ENCODE data around the gene MRPL51. TPM values are rescaled to one million over a fixed set of nuclear protein-coding genes. Genes with fewer than 3 reads are reported as not detected.

MRPL51 gene
- total RNA-seq, 2 donors from 2014 or later, result 40.6 to 51.7 TPM

DNA sequence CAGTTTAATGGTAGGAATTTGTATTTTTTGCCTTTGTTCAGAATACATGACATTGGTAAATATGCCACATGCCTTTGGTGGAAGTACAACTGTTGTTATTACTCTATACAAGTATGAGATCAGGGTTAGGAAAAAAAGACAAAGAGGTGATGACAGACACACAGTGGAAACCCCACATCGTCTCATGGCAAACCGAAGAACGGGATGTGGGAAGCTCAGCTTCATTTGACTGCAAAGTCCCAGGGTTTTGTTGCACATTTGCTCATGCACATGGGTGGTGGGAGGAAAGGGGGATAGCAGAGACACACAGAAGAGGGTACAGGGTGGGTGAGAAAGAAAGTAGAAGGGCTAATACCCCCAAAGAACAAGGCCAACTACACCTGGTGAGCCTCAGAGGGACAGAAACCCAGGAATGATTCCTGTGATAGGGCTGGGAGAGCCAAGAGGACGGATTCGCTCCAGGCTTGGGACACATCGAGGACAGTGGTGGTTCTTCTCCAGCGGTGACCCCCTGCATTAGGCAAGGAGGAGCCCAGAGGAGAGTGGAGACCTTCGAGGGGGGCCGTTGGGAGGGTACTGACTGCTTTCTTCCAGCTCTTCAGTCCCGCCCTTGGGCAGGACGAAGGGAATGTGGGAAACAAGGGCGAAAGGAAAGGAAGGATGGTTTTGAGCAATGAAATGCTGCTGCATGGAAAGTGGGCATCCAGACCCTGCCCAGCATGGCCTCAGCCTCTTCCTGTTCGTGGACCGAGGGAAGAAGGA is 30.6 kb downstream of the MRPL51 start:
- DNase-seq (ENCODE audit: low spot score) (no peak), ATAC-seq (ENCODE audit: insufficient number of reproducible peaks, low FRiP score, low read depth) (no peak)
- Histone ChIP-seq H3K4me1 (ENCODE audit: control insufficient read depth in 1 of 2, low read depth in 2 of 2) (peaks cover 0 to 14% of the 10 kb centered on the region in 2 donors), H3K36me3 (peaks cover 61% of the 10 kb centered on the region), H3K27ac (peak overlapping the region in 1 of 2 donors; percentile 27), H3K9me3 (no peaks in the 10 kb centered on the region), H3K4me3 (no peak overlapping the region), H3K27me3 (replicated peaks; ENCODE audit: insufficient read depth) (no peaks in the 10 kb centered on the region)
- TF ChIP-seq, protein P1, sequence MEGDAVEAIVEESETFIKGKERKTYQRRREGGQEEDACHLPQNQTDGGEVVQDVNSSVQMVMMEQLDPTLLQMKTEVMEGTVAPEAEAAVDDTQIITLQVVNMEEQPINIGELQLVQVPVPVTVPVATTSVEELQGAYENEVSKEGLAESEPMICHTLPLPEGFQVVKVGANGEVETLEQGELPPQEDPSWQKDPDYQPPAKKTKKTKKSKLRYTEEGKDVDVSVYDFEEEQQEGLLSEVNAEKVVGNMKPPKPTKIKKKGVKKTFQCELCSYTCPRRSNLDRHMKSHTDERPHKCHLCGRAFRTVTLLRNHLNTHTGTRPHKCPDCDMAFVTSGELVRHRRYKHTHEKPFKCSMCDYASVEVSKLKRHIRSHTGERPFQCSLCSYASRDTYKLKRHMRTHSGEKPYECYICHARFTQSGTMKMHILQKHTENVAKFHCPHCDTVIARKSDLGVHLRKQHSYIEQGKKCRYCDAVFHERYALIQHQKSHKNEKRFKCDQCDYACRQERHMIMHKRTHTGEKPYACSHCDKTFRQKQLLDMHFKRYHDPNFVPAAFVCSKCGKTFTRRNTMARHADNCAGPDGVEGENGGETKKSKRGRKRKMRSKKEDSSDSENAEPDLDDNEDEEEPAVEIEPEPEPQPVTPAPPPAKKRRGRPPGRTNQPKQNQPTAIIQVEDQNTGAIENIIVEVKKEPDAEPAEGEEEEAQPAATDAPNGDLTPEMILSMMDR (IDR thresholded peaks at IDR 0.05), result no peak

DNA sequence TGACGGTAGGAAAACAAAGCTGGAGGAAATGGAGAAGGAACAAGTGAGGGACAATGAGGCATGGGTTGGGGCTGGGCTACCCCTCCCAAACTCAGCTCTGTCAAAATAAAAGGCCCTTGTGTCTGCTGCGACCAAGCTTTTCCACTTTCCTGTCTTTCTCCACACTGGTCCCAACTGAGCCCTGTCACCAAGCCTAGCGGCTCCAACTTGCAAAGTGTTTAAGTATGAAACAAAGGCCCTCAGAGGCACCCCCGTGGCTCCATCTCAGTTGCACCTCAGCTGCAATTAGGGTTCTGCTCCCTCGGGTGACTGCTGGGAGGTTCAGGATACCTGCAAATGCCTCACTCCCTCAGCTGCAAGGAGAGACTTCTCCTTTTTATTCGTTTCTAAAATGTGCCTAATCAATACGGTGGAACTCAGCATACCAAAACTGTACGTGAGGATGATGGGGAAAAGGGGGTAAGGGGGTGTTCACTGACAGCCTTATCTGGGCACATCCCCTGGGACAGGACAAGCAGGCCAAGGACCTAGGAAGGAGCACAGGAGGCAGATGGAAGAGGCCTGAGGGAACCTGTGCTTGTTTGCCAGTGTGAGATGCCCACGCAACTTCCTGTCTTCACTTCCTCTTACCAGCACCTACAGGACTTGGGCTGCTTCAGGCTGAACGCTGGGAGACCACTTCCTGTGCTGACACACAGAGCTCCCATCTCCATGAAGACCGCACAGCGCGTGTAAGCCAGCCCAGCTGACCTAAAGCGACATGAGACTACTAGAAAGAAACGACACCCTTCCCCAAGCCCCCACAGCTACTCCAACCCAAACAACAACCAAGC is 31.4 kb downstream of the MRPL51 start:
- ATAC-seq (ENCODE audit: insufficient number of reproducible peaks, low FRiP score, low read depth) (no peak), DNase-seq (ENCODE audit: low spot score) (no peak)
- Histone ChIP-seq H3K4me3 (no peak overlapping the region), H3K27ac (peak overlapping the region in 1 of 2 donors; percentile 32), H3K27me3 (replicated peaks; ENCODE audit: insufficient read depth) (no peaks in the 10 kb centered on the region), H3K36me3 (peaks cover 68% of the 10 kb centered on the region), H3K4me1 (ENCODE audit: control insufficient read depth in 1 of 2, low read depth in 2 of 2) (peaks cover 0 to 14% of the 10 kb centered on the region in 2 donors), H3K9me3 (no peaks in the 10 kb centered on the region)
- TF ChIP-seq, protein P1 (IDR thresholded peaks at IDR 0.05), result no peak

DNA sequence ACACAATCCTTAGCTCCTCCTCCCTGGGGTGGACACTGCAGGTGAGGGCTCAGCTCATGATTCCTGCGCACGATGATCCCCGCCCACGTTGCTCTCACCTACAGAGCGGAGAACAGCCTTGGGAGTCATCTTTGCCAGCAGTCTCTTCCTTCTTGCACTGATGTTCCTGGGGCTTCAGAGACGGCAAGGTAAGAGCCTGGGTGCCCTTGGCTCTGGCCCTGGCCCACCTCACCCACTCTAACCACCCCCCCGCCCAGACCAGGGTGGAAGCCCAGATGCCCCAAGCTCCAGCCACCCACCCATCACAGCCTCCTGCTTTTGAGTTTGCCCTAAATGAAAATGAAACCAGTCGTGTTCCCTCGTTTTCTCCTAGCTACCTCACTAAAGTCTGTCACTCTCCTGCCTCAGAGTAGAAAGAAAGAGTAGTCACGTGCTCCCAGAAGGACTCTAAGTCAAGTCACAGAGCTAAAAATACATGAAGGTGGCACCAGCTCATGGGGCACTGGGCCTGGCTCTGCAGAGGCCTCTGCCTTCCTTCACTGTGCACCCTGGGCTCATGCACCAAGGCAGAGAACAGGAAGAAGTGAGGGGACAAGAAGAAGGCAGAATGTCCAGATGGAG is 32.2 kb downstream of the MRPL51 start:
- H3K36me3 ChIP-seq, result peaks cover 70% of the 10 kb centered on the region
- no peaks in the 10 kb centered on the region for H3K9me3 ChIP-seq
- TF ChIP-seq, protein P1 (IDR thresholded peaks at IDR 0.05), result no peak
- H3K27me3 ChIP-seq (replicated peaks; ENCODE audit: insufficient read depth), result no peaks in the 10 kb centered on the region
- peaks cover 0 to 14% of the 10 kb centered on the region in 2 donors for H3K4me1 ChIP-seq (ENCODE audit: control insufficient read depth in 1 of 2, low read depth in 2 of 2)
- H3K4me3 ChIP-seq, result no peak overlapping the region
- DNase-seq (ENCODE audit: low spot score), result no peak
- H3K27ac ChIP-seq, result peak overlapping the region; percentile 32 to 38
- no peak for ATAC-seq (ENCODE audit: insufficient number of reproducible peaks, low FRiP score, low read depth)

DNA sequence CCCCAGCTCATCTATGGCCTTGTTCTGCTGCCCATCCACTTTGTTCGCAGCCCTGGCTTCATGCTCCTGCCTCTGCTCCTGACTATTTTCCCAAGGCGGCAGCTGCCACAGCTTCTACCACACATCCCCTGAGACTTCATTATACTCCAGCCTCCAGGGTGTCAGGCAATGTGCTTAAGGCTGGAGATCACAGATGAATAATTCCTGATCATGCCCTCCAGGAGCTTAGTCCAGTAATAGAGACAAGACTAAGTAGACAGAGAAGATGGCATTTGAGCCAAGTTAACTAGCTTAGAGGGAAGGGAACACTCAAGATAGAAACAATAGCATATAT is 34.1 kb downstream of the MRPL51 start:
- peaks cover 67% of the 10 kb centered on the region for H3K36me3 ChIP-seq
- H3K27ac ChIP-seq, result no peak overlapping the region
- peaks cover 0 to 14% of the 10 kb centered on the region in 2 donors for H3K4me1 ChIP-seq (ENCODE audit: control insufficient read depth in 1 of 2, low read depth in 2 of 2)
- TF ChIP-seq, protein P1 (IDR thresholded peaks at IDR 0.05), result no peak
- no peaks in the 10 kb centered on the region for H3K27me3 ChIP-seq (replicated peaks; ENCODE audit: insufficient read depth)
- no peak overlapping the region for H3K4me3 ChIP-seq
- H3K9me3 ChIP-seq, result no peaks in the 10 kb centered on the region
- DNase-seq (ENCODE audit: low spot score) (no peak), ATAC-seq (ENCODE audit: insufficient number of reproducible peaks, low FRiP score, low read depth) (no peak)

Measured in thoracic aorta (tissue), 2 donors.